Fibroblast of pulmonary artery (primary cell): ENCODE measurements around the gene MYMX.

Source experiments
- DNase-seq: peaks from one replicate; pipeline ENCODE4 v3.0.0-alpha.2; 2010; ENCODE audit warnings: low read depth
- H3K4me3 ChIP-seq: replicated peaks from 2 replicates; pipeline ENCODE4 v1.5.1; 2011; ENCODE audit warnings: low read depth, mild to moderate bottlenecking, control low read depth, low read length, moderate library complexity
- CTCF ChIP-seq: IDR thresholded peaks from 2 replicates; pipeline ENCODE4 v1.5.1; 2011; ENCODE audit warnings: mild to moderate bottlenecking, control low read depth, low read length, inconsistent platforms; ENCODE audit errors: missing control alignments

Gene MYMX

GRCh38 chr6:44198684-44199083, 18.0 kb upstream of the MYMX start:
- TF ChIP-seq CTCF: no peak
- H3K4me3 ChIP-seq: no peak overlapping the region
- DNase-seq: no peak

- H3K4me3 ChIP-seq: no peak overlapping the region
- no peak for DNase-seq
- TF ChIP-seq CTCF: no peak
Measured at GRCh38 chr6:44199883-44200282, 16.8 kb upstream of the MYMX start.

GRCh38 chr6:44201200-44201599, 15.5 kb upstream of the MYMX start:
- no peak overlapping the region for H3K4me3 ChIP-seq
- no peak for TF ChIP-seq CTCF
- DNase-seq: no peak

- no peak overlapping the region for H3K4me3 ChIP-seq
- DNase-seq: no peak
- no peak for TF ChIP-seq CTCF
Measured at GRCh38 chr6:44201638-44202303, 15.0 kb upstream of the MYMX start.

GRCh38 chr6:44202332-44202971, 14.3 kb upstream of the MYMX start:
- no peak for DNase-seq
- no peak overlapping the region for H3K4me3 ChIP-seq
- no peak for TF ChIP-seq CTCF

GRCh38 chr6:44202972-44203750, 13.6 kb upstream of the MYMX start:
- no peak for TF ChIP-seq CTCF
- no peak for DNase-seq
- no peak overlapping the region for H3K4me3 ChIP-seq
